ENCODE results near the gene GADD45GIP1.

Gene GADD45GIP1

GRCh38 chr19:12936582-12936981 is 20.4 kb downstream of the GADD45GIP1 start:
- TF ChIP-seq, protein P1, sequence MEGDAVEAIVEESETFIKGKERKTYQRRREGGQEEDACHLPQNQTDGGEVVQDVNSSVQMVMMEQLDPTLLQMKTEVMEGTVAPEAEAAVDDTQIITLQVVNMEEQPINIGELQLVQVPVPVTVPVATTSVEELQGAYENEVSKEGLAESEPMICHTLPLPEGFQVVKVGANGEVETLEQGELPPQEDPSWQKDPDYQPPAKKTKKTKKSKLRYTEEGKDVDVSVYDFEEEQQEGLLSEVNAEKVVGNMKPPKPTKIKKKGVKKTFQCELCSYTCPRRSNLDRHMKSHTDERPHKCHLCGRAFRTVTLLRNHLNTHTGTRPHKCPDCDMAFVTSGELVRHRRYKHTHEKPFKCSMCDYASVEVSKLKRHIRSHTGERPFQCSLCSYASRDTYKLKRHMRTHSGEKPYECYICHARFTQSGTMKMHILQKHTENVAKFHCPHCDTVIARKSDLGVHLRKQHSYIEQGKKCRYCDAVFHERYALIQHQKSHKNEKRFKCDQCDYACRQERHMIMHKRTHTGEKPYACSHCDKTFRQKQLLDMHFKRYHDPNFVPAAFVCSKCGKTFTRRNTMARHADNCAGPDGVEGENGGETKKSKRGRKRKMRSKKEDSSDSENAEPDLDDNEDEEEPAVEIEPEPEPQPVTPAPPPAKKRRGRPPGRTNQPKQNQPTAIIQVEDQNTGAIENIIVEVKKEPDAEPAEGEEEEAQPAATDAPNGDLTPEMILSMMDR (IDR thresholded peaks at IDR 0.05; ENCODE audit: borderline replicate concordance, insufficient read depth, low read depth, low read length): no peak
- no peak overlapping the region for H3K4me3 ChIP-seq (ENCODE audit: low read depth, low read length)

- TF ChIP-seq, protein P1 (IDR thresholded peaks at IDR 0.05; ENCODE audit: borderline replicate concordance, insufficient read depth, low read depth, low read length): no peak
- H3K4me3 ChIP-seq (ENCODE audit: low read depth, low read length): no peak overlapping the region
These were observed 22.0 kb downstream of the GADD45GIP1 start for GRCh38 chr19:12935071-12935470.

DNA sequence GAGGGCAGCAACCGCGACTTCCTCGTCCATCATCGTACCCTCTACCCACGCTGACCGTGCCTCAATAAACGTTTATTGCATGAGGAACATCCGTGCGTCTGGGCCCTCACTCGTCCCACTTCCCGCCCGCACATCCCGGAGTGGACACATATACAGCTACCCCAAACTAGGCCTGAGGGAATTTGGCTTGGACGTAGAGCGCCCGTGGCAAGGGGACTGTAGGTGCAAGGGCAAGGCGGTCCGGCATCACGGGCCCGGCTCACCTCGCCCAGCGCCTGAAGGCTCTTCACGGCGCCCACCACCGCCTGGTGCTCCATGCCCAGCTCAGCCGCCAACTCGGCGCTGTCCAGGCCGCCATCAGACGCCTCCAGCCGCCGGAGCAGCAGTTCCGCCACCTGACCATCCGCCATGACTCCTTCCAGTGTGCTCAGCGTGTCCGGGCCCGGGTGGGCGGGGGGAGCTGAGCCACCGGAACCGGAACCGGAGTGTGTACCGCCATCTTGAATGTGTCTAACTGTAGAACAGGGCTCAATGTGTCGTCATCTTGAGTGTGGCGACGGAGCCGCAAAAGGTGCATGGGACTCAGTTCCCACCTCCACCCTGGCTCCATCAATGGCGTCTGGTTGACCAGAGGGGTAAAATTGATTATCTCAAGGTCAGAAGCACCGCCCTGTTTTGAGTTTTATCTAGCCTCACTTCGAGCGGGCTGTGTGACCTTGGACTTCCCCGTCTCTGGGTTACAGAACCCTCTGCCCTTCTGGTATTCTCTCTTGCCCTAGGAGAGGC is 23.5 kb downstream of the GADD45GIP1 start, which contains the start of gene FARSA:
Gene FARSA (minus strand): TSS at position 425 of the 786 bp plus-strand sequence. CDS start 15 bp downstream, at position 410.
- TF ChIP-seq, protein P1 (IDR thresholded peaks at IDR 0.05; ENCODE audit: borderline replicate concordance, insufficient read depth, low read depth, low read length): no peak
- peak within 1 kb of the TSS; percentile 90 for H3K4me3 ChIP-seq (ENCODE audit: low read depth, low read length)

GRCh38 chr19:12932392-12933286 is 24.4 kb downstream of the GADD45GIP1 start:
- TF ChIP-seq, protein P1 (IDR thresholded peaks at IDR 0.05; ENCODE audit: borderline replicate concordance, insufficient read depth, low read depth, low read length): no peak
- H3K4me3 ChIP-seq (ENCODE audit: low read depth, low read length): peak overlapping the region; percentile 90

DNA sequence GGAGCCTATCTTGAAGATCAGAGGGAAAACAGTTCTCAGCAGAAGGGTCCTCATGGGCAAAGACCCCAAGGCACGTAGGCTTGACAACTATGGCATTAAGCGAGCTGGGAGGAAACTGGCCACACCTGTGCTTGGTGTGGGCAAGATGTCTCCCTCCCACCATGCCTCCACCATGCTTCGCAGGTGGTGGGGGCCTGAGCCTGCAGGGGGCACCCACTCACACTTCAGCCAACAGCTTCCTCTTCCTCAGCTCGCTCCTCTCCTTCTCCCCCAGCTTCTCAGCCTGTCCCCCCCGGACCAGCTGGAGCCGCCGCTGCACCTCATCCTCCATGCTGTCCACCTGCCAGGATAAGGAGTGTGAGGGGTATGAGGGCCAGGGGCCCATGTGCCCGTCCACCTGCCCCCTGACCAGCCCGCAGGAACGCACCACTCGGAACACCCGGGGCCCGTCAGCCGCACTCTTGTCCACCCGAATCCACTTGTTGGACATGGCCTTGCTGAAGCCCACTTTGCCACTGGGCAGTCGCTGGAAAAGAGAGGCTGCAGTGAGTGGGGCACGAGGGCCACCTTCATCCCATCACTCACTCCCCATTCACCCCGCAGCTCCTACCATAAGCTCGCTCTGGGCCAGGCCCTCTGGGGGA is 26.9 kb downstream of the GADD45GIP1 start:
- TF ChIP-seq, protein P1 (IDR thresholded peaks at IDR 0.05; ENCODE audit: borderline replicate concordance, insufficient read depth, low read depth, low read length): no peak
- no peak overlapping the region for H3K4me3 ChIP-seq (ENCODE audit: low read depth, low read length)

- TF ChIP-seq, protein P1 (IDR thresholded peaks at IDR 0.05; ENCODE audit: borderline replicate concordance, insufficient read depth, low read depth, low read length): no peak
These were observed 32.3 kb downstream of the GADD45GIP1 start for GRCh38 chr19:12924621-12925310.

More at GRCh38 chr19:12924621-12925310, 32.3 kb downstream of the GADD45GIP1 start:
- no peak overlapping the region for H3K4me3 ChIP-seq (ENCODE audit: low read depth, low read length)

Data from GM12875 (cell line).